LNCaP clone FGC (cell line): ENCODE measurements around the gene VPS9D1.

Experiments
- DNase-seq: peaks from one replicate; pipeline ENCODE4 v3.0.0-alpha.2; 2011; ENCODE audit warnings: low read depth
- H3K4me3 ChIP-seq: 2 replicates; pipeline ENCODE4 v1.5.1; 2011; ENCODE audit warnings: mild to moderate bottlenecking, low read depth, low read length, control low read depth
- CTCF ChIP-seq: IDR thresholded peaks from 2 replicates; pipeline ENCODE4 v1.5.1; 2012; ENCODE audit warnings: mild to moderate bottlenecking; ENCODE audit not compliant: control insufficient read depth, insufficient read depth; ENCODE audit errors: extremely low read depth

Gene VPS9D1

DNA sequence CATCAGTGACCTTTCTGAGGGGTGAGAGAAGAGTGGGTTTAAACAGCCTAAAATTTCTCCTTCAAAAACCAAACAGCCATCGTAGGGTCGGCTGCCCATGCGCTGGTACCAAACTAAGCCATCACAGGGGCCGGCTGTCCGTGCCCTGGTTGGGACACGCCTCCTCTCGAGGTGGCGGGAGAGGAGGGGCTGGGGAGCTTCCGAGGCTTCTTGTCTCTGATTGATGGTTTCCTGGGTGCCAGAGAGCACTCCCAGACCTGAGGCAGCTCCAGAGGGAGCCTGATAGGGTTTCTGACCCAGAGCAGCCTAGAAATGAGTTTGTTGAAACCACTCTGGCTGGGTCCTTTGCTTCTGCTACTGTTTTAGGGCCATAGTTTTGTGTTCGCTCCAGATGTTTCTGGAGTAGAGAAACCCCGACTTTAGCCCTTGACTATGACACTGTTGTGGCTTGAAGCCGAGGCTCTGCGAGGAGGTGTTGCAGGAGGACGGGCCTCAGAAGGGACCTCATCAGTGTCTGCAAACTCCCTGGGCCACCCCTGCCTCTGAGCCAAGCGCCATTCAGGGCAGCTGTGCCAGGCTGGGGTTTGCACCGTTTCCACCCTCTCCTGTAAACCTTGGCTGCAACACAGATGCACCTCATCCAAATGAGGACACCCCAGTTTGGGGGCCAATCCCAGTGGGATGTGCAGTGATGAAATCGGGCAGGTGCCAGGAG is 6.9 kb upstream of the VPS9D1 start:
- DNase-seq = no peak
- no peak overlapping the region for H3K4me3 ChIP-seq
- TF ChIP-seq CTCF = no peak

GRCh38 chr16:89723279-89724250 is 2.9 kb upstream of the VPS9D1 start:
- no peak for TF ChIP-seq CTCF
- H3K4me3 ChIP-seq = peak overlapping the region; percentile 66
- DNase-seq = no peak

DNA sequence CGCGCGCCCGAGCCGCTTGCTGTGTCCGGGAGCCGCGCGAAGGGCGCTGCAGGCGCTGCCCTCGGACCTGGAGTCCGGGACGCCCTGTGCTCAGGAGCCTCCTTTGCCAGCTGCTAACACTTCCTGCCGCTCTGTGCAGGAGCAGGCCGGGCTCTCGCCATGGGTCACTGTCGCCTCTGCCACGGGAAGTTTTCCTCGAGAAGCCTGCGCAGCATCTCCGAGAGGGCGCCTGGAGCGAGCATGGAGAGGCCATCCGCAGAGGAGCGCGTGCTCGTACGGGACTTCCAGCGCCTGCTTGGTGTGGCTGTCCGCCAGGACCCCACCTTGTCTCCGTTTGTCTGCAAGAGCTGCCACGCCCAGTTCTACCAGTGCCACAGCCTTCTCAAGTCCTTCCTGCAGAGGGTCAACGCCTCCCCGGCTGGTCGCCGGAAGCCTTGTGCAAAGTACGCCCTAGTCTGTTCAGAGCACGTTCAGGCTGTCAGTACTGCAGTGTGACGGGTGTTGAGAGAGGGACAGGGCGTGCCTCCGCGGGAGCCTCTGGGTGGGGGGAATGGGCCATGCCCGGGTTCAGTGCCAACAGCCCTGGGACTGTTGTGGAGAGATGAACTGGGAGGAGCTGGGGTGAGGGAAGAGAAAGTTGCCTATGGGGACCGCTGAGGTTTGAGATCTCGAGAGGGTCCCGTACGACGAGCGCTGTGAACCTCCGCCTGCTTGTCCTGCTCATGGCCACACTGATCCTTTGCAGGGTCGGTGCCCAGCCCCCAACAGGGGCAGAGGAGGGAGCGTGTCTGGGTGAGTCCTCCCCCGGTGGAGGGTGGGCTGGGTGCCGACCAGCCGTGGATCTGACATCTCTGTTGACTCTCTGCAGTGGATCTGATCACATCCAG is 1.9 kb upstream of the VPS9D1 start:
- H3K4me3 ChIP-seq = peak overlapping the region; percentile 66
- no peak for TF ChIP-seq CTCF
- DNase-seq = peak; percentile 78

- peak overlapping the region; percentile 66 for H3K4me3 ChIP-seq
- TF ChIP-seq CTCF = no peak
- DNase-seq = no peak
Measured at GRCh38 chr16:89721546-89722391, 1.1 kb upstream of the VPS9D1 start.

DNA sequence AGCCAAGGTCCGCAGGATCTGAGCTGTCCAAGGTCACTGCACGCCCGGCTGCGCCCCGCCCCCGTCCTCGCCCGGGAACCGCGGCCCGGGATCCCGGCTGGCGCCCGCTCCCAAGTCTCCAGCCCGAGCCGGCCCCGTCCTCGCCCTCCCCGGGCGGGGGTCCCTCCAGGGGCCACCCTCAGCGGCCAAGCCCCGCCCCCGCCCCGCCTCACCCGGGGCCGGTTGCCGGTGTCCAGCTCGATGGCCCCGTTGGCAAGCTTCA is 216 bp downstream of the VPS9D1 start:
- H3K4me3 ChIP-seq = peak overlapping the region; percentile 66
- DNase-seq = no peak
- no peak for TF ChIP-seq CTCF
